HFF-Myc (cell line): ENCODE results near the gene CYB561D2.
A peak's percentile ranks its signal among the peaks of the same experiment; 100 is the strongest.

Source experiments
- DNase-seq: peaks from one replicate; pipeline ENCODE4 v3.0.0-alpha.2; 2011; ENCODE audit warnings: low read depth; ENCODE audit errors: extremely low read depth
- H3K4me3 ChIP-seq: replicated peaks from 2 replicates; pipeline ENCODE4 v1.5.1; 2011; ENCODE audit warnings: low read depth, mild to moderate bottlenecking, control low read depth, low read length
- CTCF ChIP-seq: IDR thresholded peaks from 2 replicates; pipeline ENCODE4 v1.5.1; 2012; ENCODE audit warnings: mild to moderate bottlenecking, low read depth, low read length, control low read depth; ENCODE audit errors: missing control alignments

CYB561D2 gene

GRCh38 chr3:50364573-50365079, 14.0 kb downstream of the CYB561D2 start:
- TF ChIP-seq CTCF: no peak

GRCh38 chr3:50365080-50365841, 14.6 kb downstream of the CYB561D2 start:
- no peak for TF ChIP-seq CTCF
- no peak for DNase-seq

More at GRCh38 chr3:50364573-50365079, 14.0 kb downstream of the CYB561D2 start:
- DNase-seq: no peak
- H3K4me3 ChIP-seq: peak overlapping the region; percentile 39

GRCh38 chr3:50365842-50366220, 15.2 kb downstream of the CYB561D2 start:
- H3K4me3 ChIP-seq: no peak overlapping the region; the same call in 1 of the 2 replicates
- no peak for DNase-seq
- no peak for TF ChIP-seq CTCF

More at GRCh38 chr3:50365080-50365841, 14.6 kb downstream of the CYB561D2 start:
- peak overlapping the region; percentile 39 for H3K4me3 ChIP-seq

GRCh38 chr3:50369012-50369670, 18.5 kb downstream of the CYB561D2 start:
- no peak for TF ChIP-seq CTCF
- DNase-seq: no peak
- no peak overlapping the region for H3K4me3 ChIP-seq

- TF ChIP-seq CTCF: peak; percentile 27
- no peak overlapping the region for H3K4me3 ChIP-seq
- DNase-seq: no peak
Measured at GRCh38 chr3:50370594-50370993, 19.9 kb downstream of the CYB561D2 start.

- H3K4me3 ChIP-seq: no peak overlapping the region
- DNase-seq: no peak
- no peak for TF ChIP-seq CTCF
Measured at GRCh38 chr3:50371133-50371685, 20.5 kb downstream of the CYB561D2 start.
